Stomach smooth muscle (tissue), 2 donors: ENCODE measurements around the gene BTBD19.
"Not testable (repeated sequence)": the region's sequence is repeated elsewhere in the genome, so short reads cannot be mapped to it uniquely, and the experiment has no call there.

Experiments
- H3K27ac ChIP-seq: one replicate; pipeline ENCODE4 v1.7.0; 2013; ENCODE audit warnings: mild to moderate bottlenecking, low read length, inconsistent platforms
- H3K27me3 ChIP-seq, 2 donors: one replicate each; pipeline ENCODE4 v1.7.0; 2013; ENCODE audit warnings: low read length in 2 of 2; ENCODE audit not compliant: insufficient read depth in 2 of 2, control insufficient read depth in 1 of 2
- H3K36me3 ChIP-seq, 2 donors: one replicate each; pipeline ENCODE4 v1.7.0; 2013; ENCODE audit warnings: low read length in 2 of 2; ENCODE audit not compliant: control insufficient read depth in 2 of 2, insufficient read depth in 2 of 2
- H3K4me1 ChIP-seq: one replicate; pipeline ENCODE4 v1.7.0; 2013; ENCODE audit warnings: low read length; ENCODE audit not compliant: control insufficient read depth, insufficient read depth
- H3K4me3 ChIP-seq, 2 donors: one replicate each; pipeline ENCODE4 v1.7.0; 2013; ENCODE audit warnings: low read length in 2 of 2
- H3K9ac ChIP-seq, 2 donors: one replicate each; pipeline ENCODE4 v1.7.0; 2013; ENCODE audit warnings: low read length in 2 of 2, mild to moderate bottlenecking in 1 of 2
- H3K9me3 ChIP-seq, 2 donors: one replicate each; pipeline ENCODE4 v1.7.0; 2013; ENCODE audit warnings: low read length in 2 of 2; ENCODE audit not compliant: control insufficient read depth in 2 of 2
- donor health status: healthy.
- donor health status: Pancreatic carcinoma.

BTBD19 gene

GRCh38 chr1:44822131-44822701 lies 13.9 kb downstream of the BTBD19 start:
- Histone ChIP-seq H3K27me3 (no peaks in the 10 kb centered on the region), H3K9ac (no peak overlapping the region), H3K27ac (no peak overlapping the region)

GRCh38 chr1:44822981-44823451 lies 14.7 kb downstream of the BTBD19 start:
- Histone ChIP-seq H3K36me3 (peaks cover 2 to 12% of the 10 kb centered on the region in 2 donors), H3K4me1 (peaks cover 19% of the 10 kb centered on the region), H3K9me3 (no peaks in the 10 kb centered on the region), H3K27me3 (no peaks in the 10 kb centered on the region), H3K9ac (no peak overlapping the region), H3K4me3 (no peak overlapping the region), H3K27ac (no peak overlapping the region)

More at GRCh38 chr1:44822131-44822701, 13.9 kb downstream of the BTBD19 start:
- H3K36me3 ChIP-seq = peaks cover 0 to 9% of the 10 kb centered on the region in 2 donors
- peaks cover 19% of the 10 kb centered on the region for H3K4me1 ChIP-seq
- no peak overlapping the region for H3K4me3 ChIP-seq
- H3K9me3 ChIP-seq = no peaks in the 10 kb centered on the region

GRCh38 chr1:44824392-44824791 lies 16.1 kb downstream of the BTBD19 start:
- H3K9me3 ChIP-seq = not testable (repeated sequence)
- Histone ChIP-seq H3K4me1 (peaks cover 15% of the 10 kb centered on the region), H3K36me3 (peaks cover 7 to 13% of the 10 kb centered on the region in 2 donors)

DNA sequence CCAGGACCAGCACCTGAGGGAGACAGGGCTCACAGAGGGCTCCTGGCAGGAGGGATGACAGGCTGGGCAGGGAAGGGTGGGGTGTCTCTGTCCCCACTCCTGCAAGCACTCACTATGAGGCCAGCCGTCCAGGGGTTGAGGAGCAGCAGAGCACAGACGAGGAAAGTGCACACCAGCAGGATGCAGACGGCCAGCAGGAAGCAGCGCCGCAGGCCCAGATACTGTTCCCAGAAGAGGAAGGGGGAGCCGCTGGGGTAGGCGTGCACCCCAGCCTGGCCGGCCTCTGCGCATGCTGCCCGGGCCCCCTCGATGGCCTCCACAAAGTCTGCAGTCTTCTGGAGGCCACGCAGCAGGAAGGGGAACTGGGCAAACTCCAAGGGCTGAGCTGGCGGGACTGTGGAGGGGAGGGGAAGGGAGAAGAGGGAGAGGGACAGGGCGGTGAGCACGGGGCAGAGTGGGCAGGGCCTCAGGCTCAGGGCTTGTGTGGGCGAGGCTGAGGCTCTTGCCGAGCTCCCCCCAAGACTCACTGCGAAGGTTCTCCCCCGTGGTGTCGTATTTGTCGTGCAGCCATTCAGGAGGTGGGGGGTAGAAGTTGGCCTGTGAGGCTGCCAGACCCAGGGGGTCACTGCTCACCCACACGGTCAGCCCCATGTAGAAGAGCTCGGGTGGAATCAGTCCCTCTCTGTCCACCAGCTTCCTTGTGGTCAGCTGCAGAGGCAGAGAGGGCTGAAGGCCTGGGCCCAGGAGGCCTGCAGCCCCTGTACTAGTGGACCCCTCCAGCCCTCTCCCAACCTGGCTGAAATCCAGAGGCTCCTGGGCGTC lies 18.3 kb downstream of the BTBD19 start:
- Histone ChIP-seq H3K9ac (no peak overlapping the region), H3K27ac (no peak overlapping the region)

More at GRCh38 chr1:44824392-44824791, 16.1 kb downstream of the BTBD19 start:
- not testable (repeated sequence) for H3K4me3 ChIP-seq, H3K9ac ChIP-seq, H3K27ac ChIP-seq, H3K27me3 ChIP-seq

GRCh38 chr1:44827197-44828002 lies 19.1 kb downstream of the BTBD19 start:
- no peaks in the 10 kb centered on the region for H3K27me3 ChIP-seq
- peaks cover 11 to 14% of the 10 kb centered on the region in 2 donors for H3K36me3 ChIP-seq
- H3K4me1 ChIP-seq = peaks cover 2% of the 10 kb centered on the region
- H3K27ac ChIP-seq = no peak overlapping the region
- no peak overlapping the region for H3K9ac ChIP-seq
- no peaks in the 10 kb centered on the region for H3K9me3 ChIP-seq
- no peak overlapping the region for H3K4me3 ChIP-seq

More for the DNA sequence above, 18.3 kb downstream of the BTBD19 start:
- H3K4me1 ChIP-seq = no peaks in the 10 kb centered on the region
- H3K27me3 ChIP-seq = no peaks in the 10 kb centered on the region
- no peaks in the 10 kb centered on the region for H3K9me3 ChIP-seq
- peak overlapping the region in 1 of 2 donors; percentile 15 for H3K4me3 ChIP-seq
- H3K36me3 ChIP-seq = peaks cover 7 to 15% of the 10 kb centered on the region in 2 donors

DNA sequence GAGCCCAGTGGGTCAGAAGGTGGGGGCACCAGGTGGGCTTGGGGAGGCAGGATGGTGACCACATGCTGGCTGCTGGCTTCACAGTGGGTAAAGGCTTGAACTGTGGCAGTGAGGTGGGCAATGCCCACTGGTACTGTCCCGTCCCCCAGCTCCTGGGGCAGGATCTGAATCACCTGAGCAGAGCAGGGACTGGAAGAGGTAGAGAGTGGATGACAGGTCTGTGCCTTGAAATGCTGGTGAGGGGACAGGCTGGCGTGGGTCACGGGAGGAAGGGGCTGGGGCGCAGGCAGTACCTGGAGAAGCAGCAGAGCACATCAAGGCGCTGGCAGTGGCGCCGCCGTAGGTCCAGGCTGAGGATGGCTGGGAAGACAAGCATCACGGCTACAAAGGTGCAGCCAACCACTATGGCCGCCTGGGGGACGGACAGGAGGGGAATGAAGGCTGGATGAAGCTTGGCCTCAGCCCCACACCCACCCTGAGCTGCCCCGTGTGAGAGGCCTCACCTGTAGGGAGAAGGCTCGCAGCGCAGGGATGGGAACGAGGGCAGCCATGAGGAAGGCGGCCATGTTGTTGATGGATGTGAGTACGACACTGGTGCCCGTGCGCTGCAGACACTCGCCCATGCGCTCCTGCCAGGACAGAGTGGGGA lies 19.8 kb downstream of the BTBD19 start:
- H3K9ac ChIP-seq = no peak overlapping the region
- H3K4me1 ChIP-seq = peaks cover 3% of the 10 kb centered on the region
- H3K9me3 ChIP-seq = no peaks in the 10 kb centered on the region
- H3K36me3 ChIP-seq = peaks cover 11 to 13% of the 10 kb centered on the region in 2 donors
- H3K4me3 ChIP-seq = no peak overlapping the region
- H3K27ac ChIP-seq = no peak overlapping the region
- H3K27me3 ChIP-seq = no peaks in the 10 kb centered on the region

GRCh38 chr1:44828841-44829440 lies 20.6 kb downstream of the BTBD19 start:
- Histone ChIP-seq H3K4me3 (no peak overlapping the region), H3K27me3 (no peaks in the 10 kb centered on the region), H3K36me3 (peaks cover 11% of the 10 kb centered on the region in 2 donors), H3K9ac (no peak overlapping the region), H3K4me1 (peaks cover 3% of the 10 kb centered on the region), H3K9me3 (no peaks in the 10 kb centered on the region), H3K27ac (no peak overlapping the region)

DNA sequence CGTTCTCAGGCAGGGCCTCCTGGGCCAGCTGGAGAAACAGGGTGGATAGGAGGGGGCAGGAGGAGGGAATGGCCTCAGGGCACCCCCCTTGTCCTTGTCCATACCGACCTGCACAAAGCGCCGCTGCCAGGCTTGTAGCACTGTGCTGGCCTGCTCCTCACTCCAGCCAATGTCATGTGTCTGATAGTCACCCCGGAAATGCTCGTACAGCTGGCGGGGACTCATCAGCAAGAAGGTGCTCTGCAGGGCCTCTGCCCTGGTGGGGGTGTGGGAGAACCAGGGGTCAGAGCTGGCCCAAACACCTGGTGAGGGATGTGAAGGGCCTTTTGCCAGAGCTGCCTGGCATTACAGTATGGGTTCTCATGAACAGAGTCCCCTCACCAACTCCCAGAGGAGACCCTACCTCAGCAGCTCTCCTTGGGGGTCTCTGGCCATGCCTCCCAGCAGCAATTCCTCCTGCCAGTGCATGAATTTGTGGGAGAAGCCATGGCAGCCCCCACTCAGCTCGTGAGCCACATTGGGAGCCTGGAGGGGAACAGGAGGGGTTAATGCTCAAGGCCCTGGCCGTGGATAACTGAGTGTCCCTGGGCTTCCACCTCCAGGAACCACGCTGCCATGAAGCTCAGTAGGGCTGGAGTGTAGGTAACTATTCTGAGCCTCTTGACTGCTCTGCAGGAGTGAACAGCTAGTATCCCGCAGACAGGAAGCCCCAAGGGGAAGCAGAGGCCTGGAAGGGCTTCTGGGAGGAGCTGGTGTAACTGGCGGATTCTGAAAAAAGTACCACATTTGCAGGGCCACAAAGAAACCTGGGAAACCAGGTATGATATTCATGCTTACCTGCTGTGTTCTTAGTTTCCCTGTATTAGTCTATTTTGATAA lies 21.4 kb downstream of the BTBD19 start:
- Histone ChIP-seq H3K4me3 (no peak overlapping the region), H3K27ac (no peak overlapping the region), H3K9ac (no peak overlapping the region), H3K36me3 (peaks cover 14% of the 10 kb centered on the region in 2 donors), H3K9me3 (no peaks in the 10 kb centered on the region), H3K27me3 (no peaks in the 10 kb centered on the region), H3K4me1 (peaks cover 3% of the 10 kb centered on the region)

- H3K27me3 ChIP-seq = no peaks in the 10 kb centered on the region
- no peak overlapping the region for H3K9ac ChIP-seq
- no peak overlapping the region for H3K4me3 ChIP-seq
- no peak overlapping the region for H3K27ac ChIP-seq
- peaks cover 14 to 16% of the 10 kb centered on the region in 2 donors for H3K36me3 ChIP-seq
- H3K9me3 ChIP-seq = no peaks in the 10 kb centered on the region
- peaks cover 6% of the 10 kb centered on the region for H3K4me1 ChIP-seq
These were observed 22.6 kb downstream of the BTBD19 start for GRCh38 chr1:44830900-44831304.
